Activated T-helper 9 cell treated with anti-CD3 and anti-CD28 coated beads, Interleukin-2, amount 50 U/mL, for 16 hours (primary cell): Measurements from ENCODE around the gene NPC2.

Source experiments
- DNase-seq: peaks from one replicate; pipeline ENCODE4 v3.0.0-alpha.2; 2020; ENCODE audit warnings: low read depth

NPC2 gene

GRCh38 chr14:74519316-74520074 is 26.4 kb upstream of the NPC2 start:
- DNase-seq: no peak

GRCh38 chr14:74518221-74518620 is 25.1 kb upstream of the NPC2 start:
- no peak for DNase-seq

DNA sequence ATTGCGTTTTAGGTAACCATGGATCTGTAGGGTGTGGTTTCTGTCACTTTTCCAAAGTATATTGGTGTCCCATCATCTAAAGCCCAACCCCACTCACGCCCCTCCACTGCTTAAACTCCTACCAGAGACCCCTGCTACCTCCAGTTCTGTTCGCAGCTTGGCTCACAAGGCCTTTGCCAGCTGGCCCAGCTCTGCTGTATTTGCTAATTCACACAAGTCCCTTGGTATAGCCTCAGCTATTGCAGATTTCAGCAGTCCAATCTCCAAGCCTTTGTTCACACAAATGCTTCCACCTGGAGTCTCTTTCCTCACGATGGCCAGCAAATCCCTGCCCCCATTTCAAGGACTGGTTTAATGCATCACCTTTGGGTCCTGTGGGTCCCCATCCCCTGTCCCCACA is 24.6 kb upstream of the NPC2 start:
- DNase-seq: no peak

- DNase-seq: no peak
Measured at GRCh38 chr14:74516451-74517160, 23.5 kb upstream of the NPC2 start.

DNA sequence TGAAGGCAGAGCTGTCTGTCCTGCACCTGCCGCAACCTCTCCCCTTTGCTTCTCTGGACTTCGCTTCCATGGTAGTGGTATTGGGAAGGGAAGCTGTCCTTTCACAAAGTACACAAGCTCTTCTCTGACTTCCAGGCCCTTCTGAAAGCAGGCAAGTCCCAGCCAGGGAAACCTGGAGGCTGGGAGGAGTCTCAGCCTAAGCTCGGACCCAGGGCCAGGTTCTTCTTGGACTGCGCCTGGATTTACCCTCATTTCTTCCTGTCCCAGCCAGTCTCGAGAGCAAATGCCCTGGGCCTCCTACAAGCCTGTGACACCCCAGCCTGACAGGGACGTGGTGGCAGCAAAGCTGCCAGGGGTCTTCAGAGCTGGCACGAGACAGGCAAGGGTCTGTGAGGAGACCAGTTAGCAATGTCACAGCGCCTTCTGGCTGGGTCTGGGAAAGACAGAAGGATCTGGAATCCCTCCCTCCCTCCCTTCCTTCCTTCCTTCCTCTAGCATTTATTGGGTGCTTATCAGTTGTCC is 22.8 kb upstream of the NPC2 start:
- no peak for DNase-seq

- no peak for DNase-seq
Measured at GRCh38 chr14:74514471-74514941, 21.4 kb upstream of the NPC2 start.

DNA sequence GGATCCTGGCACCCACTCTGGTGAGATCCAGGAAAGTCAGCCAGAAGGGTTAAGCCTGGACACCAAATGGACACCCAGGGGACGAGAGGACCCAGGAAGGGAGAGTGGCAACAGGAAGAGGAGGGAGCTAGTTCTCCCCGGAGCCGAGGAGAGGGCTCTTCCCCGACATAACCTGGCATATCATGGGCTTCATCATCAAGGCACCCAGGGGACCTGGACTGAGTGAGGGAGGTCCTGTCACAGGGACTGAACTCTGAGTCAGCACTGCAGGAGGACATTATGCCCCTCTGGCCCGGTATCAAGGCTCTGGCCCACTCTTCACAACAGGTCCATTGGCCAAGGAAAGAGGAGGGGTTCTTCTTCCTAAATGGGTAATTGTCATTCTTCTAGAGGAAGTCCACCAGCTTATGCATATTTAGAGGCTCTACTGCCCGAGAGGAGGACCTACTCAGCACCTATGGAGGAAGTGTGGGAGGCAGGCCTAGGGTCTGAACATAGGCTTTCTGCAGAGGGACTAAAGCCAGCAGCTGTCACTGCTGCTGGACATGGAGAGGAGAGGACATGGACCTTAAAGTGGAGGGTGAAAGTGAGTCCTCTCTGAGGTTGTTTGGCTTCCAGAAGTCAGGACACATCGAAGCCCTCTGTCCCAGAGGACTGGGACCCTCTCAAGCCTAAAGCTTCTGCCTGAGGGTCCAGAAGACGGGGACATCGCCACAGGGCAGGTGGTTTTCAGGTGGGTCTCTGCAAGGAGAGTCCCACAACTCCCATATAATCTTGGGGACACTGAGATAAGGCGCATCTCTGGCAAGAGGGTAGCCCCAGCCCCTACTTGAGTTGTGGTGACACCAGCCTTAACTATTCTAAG is 19.1 kb upstream of the NPC2 start:
- DNase-seq: no peak

DNA sequence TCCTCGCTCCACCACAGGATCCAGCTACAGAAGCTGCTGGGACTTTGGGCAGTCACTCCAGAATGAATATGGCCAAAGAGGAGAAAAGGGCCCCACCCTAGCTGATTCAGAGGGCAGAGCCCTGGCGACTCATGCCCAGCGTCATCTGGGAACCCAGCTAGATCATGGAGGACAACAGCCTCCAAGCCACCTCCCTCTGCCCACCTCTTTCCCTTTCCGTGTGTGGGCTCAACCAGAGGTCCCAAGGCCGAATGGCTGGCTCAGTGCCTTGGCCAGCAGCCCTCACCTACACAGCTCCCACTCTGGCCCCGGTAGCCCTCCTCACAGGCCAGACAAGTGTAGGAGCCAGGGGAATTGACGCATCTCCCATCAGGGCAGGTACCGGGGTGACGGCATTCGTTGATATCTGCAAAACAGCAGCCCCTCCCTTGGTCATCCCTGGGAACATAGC is 17.9 kb upstream of the NPC2 start:
- DNase-seq: no peak

- no peak for DNase-seq
Measured at GRCh38 chr14:74510223-74510931, 17.3 kb upstream of the NPC2 start.

DNA sequence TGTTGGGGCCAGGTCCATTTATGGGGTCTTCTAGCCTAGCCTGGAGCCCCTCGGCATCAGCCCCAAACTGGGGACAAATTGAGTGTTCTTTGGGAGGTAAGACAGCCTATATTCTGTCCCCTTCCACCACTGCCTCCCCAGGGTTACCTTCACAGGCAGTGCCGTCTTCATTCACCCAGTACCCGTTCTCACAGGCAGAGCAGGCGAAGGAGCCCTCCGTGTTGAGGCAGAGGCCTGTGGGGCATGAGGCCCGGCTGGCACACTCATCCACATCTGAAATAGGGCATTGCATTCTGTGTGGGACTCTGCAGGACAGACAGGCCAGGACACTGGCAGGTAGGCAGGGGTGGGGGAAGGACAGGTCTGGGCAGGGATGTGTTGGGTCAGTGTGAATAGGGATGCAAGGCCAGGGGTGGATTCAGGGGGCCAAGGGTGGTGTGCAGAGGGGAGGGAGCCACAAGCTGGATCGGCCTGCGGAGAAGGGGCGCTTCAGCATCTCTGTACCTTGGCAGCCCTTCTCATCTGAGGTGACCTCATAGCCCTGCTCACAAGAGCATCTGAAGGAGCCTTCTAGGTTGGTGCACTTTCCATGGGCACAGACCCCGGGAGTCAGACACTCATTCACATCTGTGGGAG is 16.6 kb upstream of the NPC2 start:
- no peak for DNase-seq

GRCh38 chr14:74508844-74509428 is 15.8 kb upstream of the NPC2 start:
- no peak for DNase-seq

GRCh38 chr14:74508292-74508731 is 15.2 kb upstream of the NPC2 start:
- no peak for DNase-seq

- DNase-seq: no peak
Measured at GRCh38 chr14:74507840-74508239, 14.7 kb upstream of the NPC2 start.

- DNase-seq: no peak
Measured at GRCh38 chr14:74507085-74507484, 14.0 kb upstream of the NPC2 start.

- no peak for DNase-seq
Measured at GRCh38 chr14:74506411-74506851, 13.3 kb upstream of the NPC2 start.

GRCh38 chr14:74505831-74506230 is 12.7 kb upstream of the NPC2 start:
- DNase-seq: no peak

DNA sequence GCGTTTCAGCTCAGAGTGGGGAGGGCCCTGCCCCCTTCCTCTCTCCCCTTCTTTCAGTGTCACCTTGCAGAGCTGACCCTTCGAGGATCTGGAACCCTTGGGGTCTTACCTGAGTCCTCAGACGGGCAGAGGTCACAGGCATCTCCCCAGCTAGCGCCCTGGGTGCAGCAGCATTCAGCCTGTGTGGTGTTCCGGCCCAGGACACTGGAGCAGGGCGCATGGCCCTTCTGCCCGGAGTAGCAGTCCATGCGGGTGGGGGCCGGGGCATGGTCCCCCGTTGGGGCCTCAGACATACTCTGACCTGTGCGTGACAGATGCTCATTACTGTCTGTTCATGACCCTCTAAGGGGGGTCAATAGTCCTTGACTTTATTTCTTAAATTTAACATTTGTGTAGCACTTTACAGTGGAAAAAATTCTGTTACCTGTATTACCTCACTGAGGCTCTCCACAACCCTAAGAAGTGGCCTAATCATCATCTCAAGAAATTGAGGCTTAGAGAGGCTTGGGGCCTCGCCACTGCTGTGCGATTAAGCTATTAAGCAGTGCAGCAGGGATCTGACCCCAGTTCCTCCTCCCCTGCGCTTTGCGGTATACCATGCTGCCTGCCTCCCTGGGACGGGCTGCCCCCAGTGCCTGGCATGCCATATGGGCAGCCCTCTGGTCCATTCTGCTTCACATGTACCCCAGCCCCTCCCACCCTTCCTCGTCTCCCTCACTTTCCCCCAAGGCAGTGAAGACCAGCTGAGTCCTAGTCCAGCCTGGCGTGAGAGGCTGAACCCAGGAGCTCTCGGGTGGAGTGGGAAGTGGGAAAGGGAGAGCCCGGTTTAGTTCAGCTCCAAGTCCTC is 12.0 kb upstream of the NPC2 start:
- no peak for DNase-seq

GRCh38 chr14:74504412-74504811 is 11.3 kb upstream of the NPC2 start:
- no peak for DNase-seq

GRCh38 chr14:74503938-74504335 is 10.8 kb upstream of the NPC2 start:
- DNase-seq: no peak
